ENCODE measurements around the gene SHISA2. TPM values are rescaled to one million over a fixed set of nuclear protein-coding genes. Genes with fewer than 3 reads are reported as not detected.

Gene SHISA2
- polyA plus RNA-seq, 3 donors = not detected

DNA sequence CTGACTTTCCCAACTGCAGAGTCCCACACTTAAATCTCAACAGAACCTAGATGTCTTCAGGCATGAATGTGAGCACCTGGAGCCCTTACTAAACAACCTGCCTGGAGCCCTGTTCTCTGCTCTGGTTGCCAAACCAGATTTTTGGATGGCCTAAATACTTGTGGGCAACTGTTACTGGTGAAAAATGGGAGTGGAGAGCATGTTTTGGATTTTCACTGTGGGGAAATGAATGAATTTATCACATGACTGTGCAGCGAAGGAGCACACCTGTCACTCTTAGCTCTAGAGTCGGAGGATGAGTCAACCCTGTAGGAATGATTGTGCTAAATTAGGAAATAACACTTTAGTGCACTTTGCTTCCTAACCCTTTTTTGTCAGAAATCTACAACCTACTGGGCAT is 30.3 kb downstream of the SHISA2 start:
- no CpG with 5 or more reads among the region's 2 CpGs for WGBS (ENCODE audit: insufficient coverage)

DNA sequence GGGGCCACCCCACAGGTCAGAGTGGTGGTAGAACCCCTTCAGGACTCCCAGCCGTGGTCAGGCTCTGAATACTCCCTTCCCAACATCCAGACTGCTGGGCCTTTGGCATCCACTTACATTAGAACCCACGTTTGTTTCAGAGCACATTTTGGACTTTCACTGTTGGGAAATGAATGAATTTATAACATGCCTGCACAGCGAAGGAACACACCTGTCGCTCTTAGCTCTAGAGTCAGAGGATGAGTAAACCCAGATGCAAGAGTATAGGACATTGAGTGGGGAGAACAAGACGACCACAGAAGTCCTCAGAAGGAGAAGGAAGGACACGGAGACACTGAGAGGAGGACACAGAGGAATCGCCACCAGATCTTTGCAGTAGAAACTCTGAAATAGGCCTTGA is 30.9 kb downstream of the SHISA2 start:
- H4K20me1 ChIP-seq (ENCODE audit: insufficient read depth, low read length) = no peaks in the 10 kb centered on the region
- H3K4me1 Mint-ChIP-seq = no peaks in the 10 kb centered on the region
- H3K79me2 ChIP-seq (ENCODE audit: insufficient read depth, low read length) = no peaks in the 10 kb centered on the region
- no peak overlapping the region for H3K27ac ChIP-seq (ENCODE audit: low read depth in 1 of 2, low read length in 2 of 2)
- no peak overlapping the region for H3K4me2 ChIP-seq (replicated peaks; ENCODE audit: extremely low read depth, low read length, poor library complexity, severe bottlenecking)
- H2AFZ ChIP-seq (ENCODE audit: insufficient read depth, low read depth, low read length, poor library complexity, severe bottlenecking) = no peak overlapping the region
- intact Hi-C loops (cut with micrococcal nuclease) = no loop called here
- no peaks in the 10 kb centered on the region for H3K36me3 Mint-ChIP-seq
- DNase-seq = no peak
- no peak overlapping the region for H3K9ac ChIP-seq (ENCODE audit: insufficient read depth, low read length, poor library complexity, severe bottlenecking)
- no peaks in the 10 kb centered on the region for H3K9me3 Mint-ChIP-seq
- TF ChIP-seq, protein P1, sequence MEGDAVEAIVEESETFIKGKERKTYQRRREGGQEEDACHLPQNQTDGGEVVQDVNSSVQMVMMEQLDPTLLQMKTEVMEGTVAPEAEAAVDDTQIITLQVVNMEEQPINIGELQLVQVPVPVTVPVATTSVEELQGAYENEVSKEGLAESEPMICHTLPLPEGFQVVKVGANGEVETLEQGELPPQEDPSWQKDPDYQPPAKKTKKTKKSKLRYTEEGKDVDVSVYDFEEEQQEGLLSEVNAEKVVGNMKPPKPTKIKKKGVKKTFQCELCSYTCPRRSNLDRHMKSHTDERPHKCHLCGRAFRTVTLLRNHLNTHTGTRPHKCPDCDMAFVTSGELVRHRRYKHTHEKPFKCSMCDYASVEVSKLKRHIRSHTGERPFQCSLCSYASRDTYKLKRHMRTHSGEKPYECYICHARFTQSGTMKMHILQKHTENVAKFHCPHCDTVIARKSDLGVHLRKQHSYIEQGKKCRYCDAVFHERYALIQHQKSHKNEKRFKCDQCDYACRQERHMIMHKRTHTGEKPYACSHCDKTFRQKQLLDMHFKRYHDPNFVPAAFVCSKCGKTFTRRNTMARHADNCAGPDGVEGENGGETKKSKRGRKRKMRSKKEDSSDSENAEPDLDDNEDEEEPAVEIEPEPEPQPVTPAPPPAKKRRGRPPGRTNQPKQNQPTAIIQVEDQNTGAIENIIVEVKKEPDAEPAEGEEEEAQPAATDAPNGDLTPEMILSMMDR (IDR thresholded peaks at IDR 0.05) = no peak
- no peaks in the 10 kb centered on the region for H3K9me3 ChIP-seq (replicated peaks in 1 of 2; ENCODE audit: control insufficient read depth in 1 of 2, insufficient read depth in 1 of 2, low read length in 2 of 2)
- H3K4me1 ChIP-seq (ENCODE audit: control insufficient read depth in 1 of 2, insufficient read depth in 2 of 2, low read length in 2 of 2) = no peaks in the 10 kb centered on the region
- H3K36me3 ChIP-seq (replicated peaks in 1 of 2; ENCODE audit: control insufficient read depth in 1 of 2, insufficient read depth in 2 of 2, low read length in 2 of 2) = no peaks in the 10 kb centered on the region
- 88% methylated on average over 3 of the region's 7 CpGs for WGBS (ENCODE audit: insufficient coverage)
- no peak overlapping the region for H3K27ac Mint-ChIP-seq
- no peak overlapping the region for H3K4me3 Mint-ChIP-seq
- H3K27me3 Mint-ChIP-seq (ENCODE audit: low read depth in 3 of 3) = peaks cover 4 to 11% (median 4%) of the 10 kb centered on the region in 3 donors
- H3K4me3 ChIP-seq (replicated peaks in 1 of 3; ENCODE audit: low read depth in 2 of 3, low read length in 3 of 3) = no peak overlapping the region
- H3K27me3 ChIP-seq (ENCODE audit: control insufficient read depth in 2 of 2, insufficient read depth in 2 of 2, low read length in 2 of 2) = no peaks in the 10 kb centered on the region

More for the DNA sequence above, 30.3 kb downstream of the SHISA2 start:
- no peak overlapping the region for H3K4me3 ChIP-seq (replicated peaks in 1 of 3; ENCODE audit: low read depth in 2 of 3, low read length in 3 of 3)
- Mint-ChIP-seq H3K27ac (no peak overlapping the region), H3K9me3 (no peaks in the 10 kb centered on the region), H3K4me3 (no peak overlapping the region), H3K27me3 (ENCODE audit: low read depth in 3 of 3) (peaks cover 4 to 11% (median 4%) of the 10 kb centered on the region in 3 donors), H3K36me3 (no peaks in the 10 kb centered on the region), H3K4me1 (no peaks in the 10 kb centered on the region)
- no peaks in the 10 kb centered on the region for H3K9me3 ChIP-seq (replicated peaks in 1 of 2; ENCODE audit: control insufficient read depth in 1 of 2, insufficient read depth in 1 of 2, low read length in 2 of 2)
- DNase-seq = no peak
- H2AFZ ChIP-seq (ENCODE audit: insufficient read depth, low read depth, low read length, poor library complexity, severe bottlenecking) = no peak overlapping the region
- H3K79me2 ChIP-seq (ENCODE audit: insufficient read depth, low read length) = no peaks in the 10 kb centered on the region
- no peaks in the 10 kb centered on the region for H4K20me1 ChIP-seq (ENCODE audit: insufficient read depth, low read length)
- no peaks in the 10 kb centered on the region for H3K4me1 ChIP-seq (ENCODE audit: control insufficient read depth in 1 of 2, insufficient read depth in 2 of 2, low read length in 2 of 2)
- TF ChIP-seq, protein P1 (IDR thresholded peaks at IDR 0.05) = no peak
- H3K27me3 ChIP-seq (ENCODE audit: control insufficient read depth in 2 of 2, insufficient read depth in 2 of 2, low read length in 2 of 2) = no peaks in the 10 kb centered on the region
- intact Hi-C loops (cut with micrococcal nuclease) = no loop called here
- H3K27ac ChIP-seq (ENCODE audit: low read depth in 1 of 2, low read length in 2 of 2) = no peak overlapping the region
- H3K4me2 ChIP-seq (replicated peaks; ENCODE audit: extremely low read depth, low read length, poor library complexity, severe bottlenecking) = no peak overlapping the region
- no peak overlapping the region for H3K9ac ChIP-seq (ENCODE audit: insufficient read depth, low read length, poor library complexity, severe bottlenecking)
- H3K36me3 ChIP-seq (replicated peaks in 1 of 2; ENCODE audit: control insufficient read depth in 1 of 2, insufficient read depth in 2 of 2, low read length in 2 of 2) = no peaks in the 10 kb centered on the region

Data from CD14-positive monocyte (primary cell).